Mammary epithelial cell (primary cell): ENCODE results near the gene TSPEAR.

Source experiments
- EZH2 ChIP-seq: IDR thresholded peaks from 2 replicates; pipeline ENCODE4 v1.6.1; 2012; ENCODE audit warnings: low read length, inconsistent platforms, borderline replicate concordance
- TF ChIP-seq, protein P1 (sequence below), 2 donors: IDR thresholded peaks in 1 of 2; conservative IDR thresholded peaks in 1 of 2; 2 replicates each; pipeline ENCODE4 v1.5.1; 2011 to 2012; ENCODE audit warnings: inconsistent platforms in 2 of 2, low read length in 2 of 2, mild to moderate bottlenecking in 2 of 2, control low read depth in 1 of 2, low read depth in 1 of 2; ENCODE audit not compliant: insufficient read depth in 1 of 2; ENCODE audit errors: extremely low read depth in 1 of 2

DNA sequence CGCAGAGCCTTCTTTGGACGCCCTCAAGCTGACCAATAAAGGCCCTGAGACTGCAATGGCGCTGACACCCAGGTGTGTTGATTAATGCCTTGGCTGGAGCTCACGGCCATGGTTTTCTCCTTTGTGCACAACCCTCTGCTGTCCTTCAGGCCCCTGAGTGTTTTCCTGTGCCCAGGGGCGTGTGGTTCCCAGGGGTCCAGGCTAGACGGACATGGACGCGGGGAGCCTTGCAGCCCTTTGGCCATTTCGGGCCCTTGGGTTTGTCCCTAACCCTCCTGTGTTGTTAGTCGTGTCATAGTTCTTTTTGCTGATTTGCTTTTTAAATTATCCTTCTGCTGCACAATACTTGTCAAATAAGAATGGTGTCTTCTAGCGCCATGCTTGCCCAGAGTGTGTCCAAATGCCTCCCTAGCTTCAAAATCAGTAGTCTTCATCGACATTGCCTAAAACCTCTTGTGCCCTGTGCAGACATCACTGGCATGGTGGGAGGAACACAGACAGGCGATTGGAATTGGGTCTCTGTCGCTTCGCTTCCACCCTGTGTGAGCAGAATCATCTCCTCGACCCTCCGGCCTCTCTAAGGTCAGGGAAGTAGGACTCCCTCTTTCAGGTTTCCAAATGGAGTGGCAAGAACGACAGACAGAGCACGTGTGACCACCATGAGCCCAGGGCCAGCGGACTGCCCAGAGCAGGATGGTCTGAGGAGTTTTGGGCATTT is 135.9 kb downstream of the TSPEAR start:
- TF ChIP-seq, protein P1, sequence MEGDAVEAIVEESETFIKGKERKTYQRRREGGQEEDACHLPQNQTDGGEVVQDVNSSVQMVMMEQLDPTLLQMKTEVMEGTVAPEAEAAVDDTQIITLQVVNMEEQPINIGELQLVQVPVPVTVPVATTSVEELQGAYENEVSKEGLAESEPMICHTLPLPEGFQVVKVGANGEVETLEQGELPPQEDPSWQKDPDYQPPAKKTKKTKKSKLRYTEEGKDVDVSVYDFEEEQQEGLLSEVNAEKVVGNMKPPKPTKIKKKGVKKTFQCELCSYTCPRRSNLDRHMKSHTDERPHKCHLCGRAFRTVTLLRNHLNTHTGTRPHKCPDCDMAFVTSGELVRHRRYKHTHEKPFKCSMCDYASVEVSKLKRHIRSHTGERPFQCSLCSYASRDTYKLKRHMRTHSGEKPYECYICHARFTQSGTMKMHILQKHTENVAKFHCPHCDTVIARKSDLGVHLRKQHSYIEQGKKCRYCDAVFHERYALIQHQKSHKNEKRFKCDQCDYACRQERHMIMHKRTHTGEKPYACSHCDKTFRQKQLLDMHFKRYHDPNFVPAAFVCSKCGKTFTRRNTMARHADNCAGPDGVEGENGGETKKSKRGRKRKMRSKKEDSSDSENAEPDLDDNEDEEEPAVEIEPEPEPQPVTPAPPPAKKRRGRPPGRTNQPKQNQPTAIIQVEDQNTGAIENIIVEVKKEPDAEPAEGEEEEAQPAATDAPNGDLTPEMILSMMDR (conservative IDR thresholded peaks at IDR 0.05 in 1 of 2, IDR thresholded peaks at IDR 0.05 in 1 of 2; ENCODE audit: extremely low read depth in 1 of 2, insufficient read depth in 1 of 2, low read depth in 1 of 2, low read length in 2 of 2): no peak
- no peak for TF ChIP-seq EZH2
